ENCODE measurements around the gene STPG2. TPM values are rescaled to one million over a fixed set of nuclear protein-coding genes. Genes with fewer than 3 reads are reported as not detected.
A peak's percentile ranks its signal among the peaks of the same experiment; 100 is the strongest.

The STPG2 gene
- total RNA-seq, 1 donor from 2014 or later: not detected

GRCh38 chr4:97998203-97998602 lies 145.1 kb downstream of the STPG2 start:
- no peak for TF ChIP-seq CTCF (conservative IDR thresholded peaks at IDR 0.05; ENCODE audit: low read depth, low read length)
- DNase-seq (ENCODE audit: low read depth): no peak
- no peak overlapping the region for H3K4me3 ChIP-seq (ENCODE audit: low read depth, low read length)

GRCh38 chr4:97994765-97995465 lies 148.4 kb downstream of the STPG2 start:
- no peak for TF ChIP-seq CTCF (conservative IDR thresholded peaks at IDR 0.05; ENCODE audit: low read depth, low read length)
- DNase-seq (ENCODE audit: low read depth): no peak
- no peak overlapping the region for H3K4me3 ChIP-seq (ENCODE audit: low read depth, low read length)

- no peak for TF ChIP-seq CTCF (conservative IDR thresholded peaks at IDR 0.05; ENCODE audit: low read depth, low read length)
- DNase-seq (ENCODE audit: low read depth): no peak
- no peak overlapping the region for H3K4me3 ChIP-seq (ENCODE audit: low read depth, low read length)
Measured at GRCh38 chr4:97990409-97990808, 152.9 kb downstream of the STPG2 start.

- no peak overlapping the region for H3K4me3 ChIP-seq (ENCODE audit: low read depth, low read length)
- peak; percentile 19 for DNase-seq (ENCODE audit: low read depth)
- TF ChIP-seq CTCF (conservative IDR thresholded peaks at IDR 0.05; ENCODE audit: low read depth, low read length): peak; percentile 75
Measured at GRCh38 chr4:97987019-97987648, 156.1 kb downstream of the STPG2 start.

GRCh38 chr4:97984545-97985131 lies 158.6 kb downstream of the STPG2 start:
- H3K4me3 ChIP-seq (ENCODE audit: low read depth, low read length): no peak overlapping the region
- no peak for DNase-seq (ENCODE audit: low read depth)
- TF ChIP-seq CTCF (conservative IDR thresholded peaks at IDR 0.05; ENCODE audit: low read depth, low read length): peak; percentile 74

GRCh38 chr4:97978791-97979488 lies 164.3 kb downstream of the STPG2 start:
- DNase-seq (ENCODE audit: low read depth): no peak
- no peak overlapping the region for H3K4me3 ChIP-seq (ENCODE audit: low read depth, low read length)
- no peak for TF ChIP-seq CTCF (conservative IDR thresholded peaks at IDR 0.05; ENCODE audit: low read depth, low read length)

Measured in epithelial cell of proximal tubule (primary cell).